Measurements from ENCODE around the gene SLC8B1.
"Not testable (repeated sequence)": the region's sequence is repeated elsewhere in the genome, so short reads cannot be mapped to it uniquely, and the experiment has no call there.

Gene SLC8B1

GRCh38 chr12:113354192-113354591 is 19.3 kb upstream of the SLC8B1 start:
- H3K27ac ChIP-seq (ENCODE audit: insufficient read depth in 1 of 2, low read depth in 1 of 2, low read length in 2 of 2, poor library complexity in 1 of 2, severe bottlenecking in 2 of 2); DNase-seq; POLR2A ChIA-PET; CTCF ChIA-PET; H3K9me3 ChIP-seq (ENCODE audit: control extremely low read depth in 1 of 5, control insufficient read depth in 4 of 5, insufficient read depth in 2 of 5, low read depth in 1 of 5, low read length in 4 of 5); H3K36me3 ChIP-seq (ENCODE audit: control insufficient read depth in 4 of 4, insufficient read depth in 4 of 4, low read length in 3 of 4); H3K4me3 ChIP-seq (ENCODE audit: control insufficient read depth in 1 of 7, extremely low read depth in 1 of 7, insufficient read depth in 4 of 7, low read depth in 2 of 7, low read length in 6 of 7); H3K27me3 ChIP-seq (replicated peaks in 2 of 5; ENCODE audit: control insufficient read depth in 4 of 5, insufficient read depth in 5 of 5, low read length in 4 of 5): not testable (repeated sequence)
- H3K4me1 ChIP-seq (ENCODE audit: control extremely low read depth in 1 of 4, control insufficient read depth in 4 of 4, insufficient read depth in 4 of 4, low read length in 3 of 4) = peaks cover 0 to 11% (median 8%) of the 10 kb centered on the region in 4 experiments
- WGBS (ENCODE audit: insufficient coverage) = no CpG with 5 or more reads among the region's 7 CpGs

GRCh38 chr12:113351089-113351488 is 16.2 kb upstream of the SLC8B1 start:
- DNase-seq = no peak
- Histone ChIP-seq H3K4me1 (ENCODE audit: control extremely low read depth in 1 of 4, control insufficient read depth in 4 of 4, insufficient read depth in 4 of 4, low read length in 3 of 4) (no peaks in the 10 kb centered on the region), H3K27ac (ENCODE audit: insufficient read depth in 1 of 2, low read depth in 1 of 2, low read length in 2 of 2, poor library complexity in 1 of 2, severe bottlenecking in 2 of 2) (no peak overlapping the region), H3K4me3 (ENCODE audit: control insufficient read depth in 1 of 7, extremely low read depth in 1 of 7, insufficient read depth in 4 of 7, low read depth in 2 of 7, low read length in 6 of 7) (no peak overlapping the region), H3K27me3 (replicated peaks in 2 of 5; ENCODE audit: control insufficient read depth in 4 of 5, insufficient read depth in 5 of 5, low read length in 4 of 5) (no peaks in the 10 kb centered on the region), H3K9me3 (ENCODE audit: control extremely low read depth in 1 of 5, control insufficient read depth in 4 of 5, insufficient read depth in 2 of 5, low read depth in 1 of 5, low read length in 4 of 5) (no peaks in the 10 kb centered on the region), H3K36me3 (ENCODE audit: control insufficient read depth in 4 of 4, insufficient read depth in 4 of 4, low read length in 3 of 4) (no peaks in the 10 kb centered on the region)
- POLR2A ChIA-PET = no interaction called here
- CTCF ChIA-PET = interaction anchor here (1.0 to 1.3 kb wide), 2 partner anchors 14 to 16 kb away, joined by 4 read pairs; partner anchors contain the start of gene SLC8B1

- POLR2A ChIA-PET = no interaction called here
- Histone ChIP-seq H3K4me3 (ENCODE audit: control insufficient read depth in 1 of 7, extremely low read depth in 1 of 7, insufficient read depth in 4 of 7, low read depth in 2 of 7, low read length in 6 of 7) (no peak overlapping the region), H3K27ac (ENCODE audit: insufficient read depth in 1 of 2, low read depth in 1 of 2, low read length in 2 of 2, poor library complexity in 1 of 2, severe bottlenecking in 2 of 2) (no peak overlapping the region), H3K27me3 (replicated peaks in 2 of 5; ENCODE audit: control insufficient read depth in 4 of 5, insufficient read depth in 5 of 5, low read length in 4 of 5) (no peaks in the 10 kb centered on the region), H3K9me3 (ENCODE audit: control extremely low read depth in 1 of 5, control insufficient read depth in 4 of 5, insufficient read depth in 2 of 5, low read depth in 1 of 5, low read length in 4 of 5) (no peaks in the 10 kb centered on the region), H3K4me1 (ENCODE audit: control extremely low read depth in 1 of 4, control insufficient read depth in 4 of 4, insufficient read depth in 4 of 4, low read length in 3 of 4) (no peaks in the 10 kb centered on the region), H3K36me3 (ENCODE audit: control insufficient read depth in 4 of 4, insufficient read depth in 4 of 4, low read length in 3 of 4) (no peaks in the 10 kb centered on the region)
- DNase-seq = no peak
- CTCF ChIA-PET = interaction anchor here (1.1 to 1.8 kb wide), 2 partner anchors 9 to 92 kb away, joined by 3 to 4 read pairs; no protein-coding TSS in a partner anchor
- 72% methylated on average over 16 of the region's 19 CpGs for WGBS (ENCODE audit: insufficient coverage)
Observed at GRCh38 chr12:113348849-113349536, 14.1 kb upstream of the SLC8B1 start.

GRCh38 chr12:113347892-113348291 is 13.0 kb upstream of the SLC8B1 start:
- Histone ChIP-seq H3K27ac (ENCODE audit: insufficient read depth in 1 of 2, low read depth in 1 of 2, low read length in 2 of 2, poor library complexity in 1 of 2, severe bottlenecking in 2 of 2) (no peak overlapping the region), H3K9me3 (ENCODE audit: control extremely low read depth in 1 of 5, control insufficient read depth in 4 of 5, insufficient read depth in 2 of 5, low read depth in 1 of 5, low read length in 4 of 5) (no peaks in the 10 kb centered on the region), H3K27me3 (replicated peaks in 2 of 5; ENCODE audit: control insufficient read depth in 4 of 5, insufficient read depth in 5 of 5, low read length in 4 of 5) (no peaks in the 10 kb centered on the region), H3K36me3 (ENCODE audit: control insufficient read depth in 4 of 4, insufficient read depth in 4 of 4, low read length in 3 of 4) (no peaks in the 10 kb centered on the region), H3K4me1 (ENCODE audit: control extremely low read depth in 1 of 4, control insufficient read depth in 4 of 4, insufficient read depth in 4 of 4, low read length in 3 of 4) (no peaks in the 10 kb centered on the region), H3K4me3 (ENCODE audit: control insufficient read depth in 1 of 7, extremely low read depth in 1 of 7, insufficient read depth in 4 of 7, low read depth in 2 of 7, low read length in 6 of 7) (no peak overlapping the region)
- ChIA-PET CTCF (no interaction called here), POLR2A (no interaction called here)
- no CpG with 5 or more reads among the region's 2 CpGs for WGBS (ENCODE audit: insufficient coverage)
- DNase-seq = peak in 2 of 3 donors; percentile 33 to 54

GRCh38 chr12:113347107-113347506 is 12.2 kb upstream of the SLC8B1 start:
- H3K9me3 ChIP-seq (ENCODE audit: control extremely low read depth in 1 of 5, control insufficient read depth in 4 of 5, insufficient read depth in 2 of 5, low read depth in 1 of 5, low read length in 4 of 5) = no peaks in the 10 kb centered on the region
- no peaks in the 10 kb centered on the region for H3K4me1 ChIP-seq (ENCODE audit: control extremely low read depth in 1 of 4, control insufficient read depth in 4 of 4, insufficient read depth in 4 of 4, low read length in 3 of 4)
- H3K4me3 ChIP-seq (ENCODE audit: control insufficient read depth in 1 of 7, extremely low read depth in 1 of 7, insufficient read depth in 4 of 7, low read depth in 2 of 7, low read length in 6 of 7) = no peak overlapping the region
- DNase-seq = no peak
- ChIA-PET CTCF (no interaction called here), POLR2A (no interaction called here)
- WGBS (ENCODE audit: insufficient coverage) = 83% methylated on average over 3 of the region's 3 CpGs
- H3K27me3 ChIP-seq (replicated peaks in 2 of 5; ENCODE audit: control insufficient read depth in 4 of 5, insufficient read depth in 5 of 5, low read length in 4 of 5) = no peaks in the 10 kb centered on the region
- no peak overlapping the region for H3K27ac ChIP-seq (ENCODE audit: insufficient read depth in 1 of 2, low read depth in 1 of 2, low read length in 2 of 2, poor library complexity in 1 of 2, severe bottlenecking in 2 of 2)
- no peaks in the 10 kb centered on the region for H3K36me3 ChIP-seq (ENCODE audit: control insufficient read depth in 4 of 4, insufficient read depth in 4 of 4, low read length in 3 of 4)

GRCh38 chr12:113346353-113346752 is 11.4 kb upstream of the SLC8B1 start:
- Histone ChIP-seq H3K9me3 (ENCODE audit: control extremely low read depth in 1 of 5, control insufficient read depth in 4 of 5, insufficient read depth in 2 of 5, low read depth in 1 of 5, low read length in 4 of 5) (no peaks in the 10 kb centered on the region), H3K4me3 (ENCODE audit: control insufficient read depth in 1 of 7, extremely low read depth in 1 of 7, insufficient read depth in 4 of 7, low read depth in 2 of 7, low read length in 6 of 7) (no peak overlapping the region), H3K36me3 (ENCODE audit: control insufficient read depth in 4 of 4, insufficient read depth in 4 of 4, low read length in 3 of 4) (no peaks in the 10 kb centered on the region), H3K27me3 (replicated peaks in 2 of 5; ENCODE audit: control insufficient read depth in 4 of 5, insufficient read depth in 5 of 5, low read length in 4 of 5) (no peaks in the 10 kb centered on the region), H3K27ac (ENCODE audit: insufficient read depth in 1 of 2, low read depth in 1 of 2, low read length in 2 of 2, poor library complexity in 1 of 2, severe bottlenecking in 2 of 2) (no peak overlapping the region), H3K4me1 (ENCODE audit: control extremely low read depth in 1 of 4, control insufficient read depth in 4 of 4, insufficient read depth in 4 of 4, low read length in 3 of 4) (no peaks in the 10 kb centered on the region)
- 100% methylated on average over 2 of the region's 5 CpGs for WGBS (ENCODE audit: insufficient coverage)
- ChIA-PET CTCF (no interaction called here), POLR2A (no interaction called here)
- DNase-seq = no peak

GRCh38 chr12:113345318-113345717 is 10.4 kb upstream of the SLC8B1 start:
- ChIA-PET CTCF (interaction anchor here (0.8 kb wide), 1 partner anchor 143 kb away, joined by 3 read pairs; no protein-coding TSS in a partner anchor), POLR2A (interaction anchor here (0.7 kb wide), 1 partner anchor 276 kb away, joined by 3 read pairs; no protein-coding TSS in a partner anchor)
- Histone ChIP-seq H3K4me1 (ENCODE audit: control extremely low read depth in 1 of 4, control insufficient read depth in 4 of 4, insufficient read depth in 4 of 4, low read length in 3 of 4) (no peaks in the 10 kb centered on the region), H3K4me3 (ENCODE audit: control insufficient read depth in 1 of 7, extremely low read depth in 1 of 7, insufficient read depth in 4 of 7, low read depth in 2 of 7, low read length in 6 of 7) (no peak overlapping the region), H3K9me3 (ENCODE audit: control extremely low read depth in 1 of 5, control insufficient read depth in 4 of 5, insufficient read depth in 2 of 5, low read depth in 1 of 5, low read length in 4 of 5) (no peaks in the 10 kb centered on the region), H3K27ac (ENCODE audit: insufficient read depth in 1 of 2, low read depth in 1 of 2, low read length in 2 of 2, poor library complexity in 1 of 2, severe bottlenecking in 2 of 2) (no peak overlapping the region), H3K27me3 (replicated peaks in 2 of 5; ENCODE audit: control insufficient read depth in 4 of 5, insufficient read depth in 5 of 5, low read length in 4 of 5) (no peaks in the 10 kb centered on the region), H3K36me3 (ENCODE audit: control insufficient read depth in 4 of 4, insufficient read depth in 4 of 4, low read length in 3 of 4) (no peaks in the 10 kb centered on the region)
- DNase-seq = no peak
- WGBS (ENCODE audit: insufficient coverage) = 100% methylated on average over 5 of the region's 6 CpGs
